NB4 (cell line): ENCODE measurements around the gene MEGF6.

Experiments
- MYC ChIP-seq: IDR thresholded peaks from 2 replicates; pipeline ENCODE4 v1.6.1; 2011; ENCODE audit warnings: low read depth, low read length
- POLR2A ChIP-seq: IDR thresholded peaks from 2 replicates; pipeline ENCODE4 v1.6.1; 2011; ENCODE audit warnings: mild to moderate bottlenecking; ENCODE audit not compliant: insufficient read length; ENCODE audit errors: extremely low read depth
- TF ChIP-seq, protein P1 (sequence below): IDR thresholded peaks from one replicate; pipeline ENCODE4 v1.5.1; 2012; ENCODE audit warnings: low read depth, low read length
- TF ChIP-seq, protein P2 (sequence below): IDR thresholded peaks from 2 replicates; pipeline ENCODE4 v1.6.1; 2011; ENCODE audit warnings: low read depth, low read length

DNA sequence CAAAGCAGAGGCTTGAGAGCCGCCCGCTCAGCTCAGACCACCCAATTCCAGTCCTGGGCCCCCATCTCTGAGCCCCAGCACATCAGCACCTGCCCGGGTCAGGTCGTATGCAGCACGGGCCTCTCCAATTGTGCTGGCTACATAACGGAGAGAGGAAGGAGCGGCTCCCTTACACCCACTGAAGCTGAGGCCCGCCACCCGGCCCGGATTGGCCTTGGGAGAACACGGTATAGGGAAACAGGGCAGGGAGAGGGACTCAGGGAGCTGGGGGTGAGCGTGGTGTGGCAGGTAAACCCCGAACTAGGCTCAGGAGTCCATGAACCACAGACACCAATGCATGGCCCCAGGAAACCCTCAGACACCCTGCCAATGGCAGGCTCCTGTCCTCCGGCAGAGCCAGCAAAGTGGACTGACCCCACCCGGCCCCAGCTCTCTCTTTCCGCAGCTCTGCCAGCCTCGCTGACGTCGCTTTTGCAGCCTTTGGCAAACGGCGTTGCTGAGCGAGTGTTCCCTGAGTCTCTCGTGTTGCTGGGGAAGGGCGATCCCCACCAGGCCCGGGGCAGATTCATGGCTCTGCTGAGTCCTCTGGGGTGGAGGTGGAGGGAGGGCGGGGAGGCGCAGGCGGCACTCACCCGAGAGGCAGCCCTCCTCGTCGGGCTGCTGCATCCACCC lies 16.5 kb downstream of the MEGF6 start:
- TF ChIP-seq, protein P1, sequence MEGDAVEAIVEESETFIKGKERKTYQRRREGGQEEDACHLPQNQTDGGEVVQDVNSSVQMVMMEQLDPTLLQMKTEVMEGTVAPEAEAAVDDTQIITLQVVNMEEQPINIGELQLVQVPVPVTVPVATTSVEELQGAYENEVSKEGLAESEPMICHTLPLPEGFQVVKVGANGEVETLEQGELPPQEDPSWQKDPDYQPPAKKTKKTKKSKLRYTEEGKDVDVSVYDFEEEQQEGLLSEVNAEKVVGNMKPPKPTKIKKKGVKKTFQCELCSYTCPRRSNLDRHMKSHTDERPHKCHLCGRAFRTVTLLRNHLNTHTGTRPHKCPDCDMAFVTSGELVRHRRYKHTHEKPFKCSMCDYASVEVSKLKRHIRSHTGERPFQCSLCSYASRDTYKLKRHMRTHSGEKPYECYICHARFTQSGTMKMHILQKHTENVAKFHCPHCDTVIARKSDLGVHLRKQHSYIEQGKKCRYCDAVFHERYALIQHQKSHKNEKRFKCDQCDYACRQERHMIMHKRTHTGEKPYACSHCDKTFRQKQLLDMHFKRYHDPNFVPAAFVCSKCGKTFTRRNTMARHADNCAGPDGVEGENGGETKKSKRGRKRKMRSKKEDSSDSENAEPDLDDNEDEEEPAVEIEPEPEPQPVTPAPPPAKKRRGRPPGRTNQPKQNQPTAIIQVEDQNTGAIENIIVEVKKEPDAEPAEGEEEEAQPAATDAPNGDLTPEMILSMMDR: no peak
- TF ChIP-seq, protein P2, sequence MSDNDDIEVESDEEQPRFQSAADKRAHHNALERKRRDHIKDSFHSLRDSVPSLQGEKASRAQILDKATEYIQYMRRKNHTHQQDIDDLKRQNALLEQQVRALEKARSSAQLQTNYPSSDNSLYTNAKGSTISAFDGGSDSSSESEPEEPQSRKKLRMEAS: no peak
- TF ChIP-seq POLR2A: no peak
- TF ChIP-seq MYC: no peak
